ENCODE results near the gene MAPT. TPM values are rescaled to one million over a fixed set of nuclear protein-coding genes. Genes with fewer than 3 reads are reported as not detected.

MAPT gene
- total and polyA plus RNA-seq, 2 experiments from 2014 or later: 0.37 to 0.71 TPM

DNA sequence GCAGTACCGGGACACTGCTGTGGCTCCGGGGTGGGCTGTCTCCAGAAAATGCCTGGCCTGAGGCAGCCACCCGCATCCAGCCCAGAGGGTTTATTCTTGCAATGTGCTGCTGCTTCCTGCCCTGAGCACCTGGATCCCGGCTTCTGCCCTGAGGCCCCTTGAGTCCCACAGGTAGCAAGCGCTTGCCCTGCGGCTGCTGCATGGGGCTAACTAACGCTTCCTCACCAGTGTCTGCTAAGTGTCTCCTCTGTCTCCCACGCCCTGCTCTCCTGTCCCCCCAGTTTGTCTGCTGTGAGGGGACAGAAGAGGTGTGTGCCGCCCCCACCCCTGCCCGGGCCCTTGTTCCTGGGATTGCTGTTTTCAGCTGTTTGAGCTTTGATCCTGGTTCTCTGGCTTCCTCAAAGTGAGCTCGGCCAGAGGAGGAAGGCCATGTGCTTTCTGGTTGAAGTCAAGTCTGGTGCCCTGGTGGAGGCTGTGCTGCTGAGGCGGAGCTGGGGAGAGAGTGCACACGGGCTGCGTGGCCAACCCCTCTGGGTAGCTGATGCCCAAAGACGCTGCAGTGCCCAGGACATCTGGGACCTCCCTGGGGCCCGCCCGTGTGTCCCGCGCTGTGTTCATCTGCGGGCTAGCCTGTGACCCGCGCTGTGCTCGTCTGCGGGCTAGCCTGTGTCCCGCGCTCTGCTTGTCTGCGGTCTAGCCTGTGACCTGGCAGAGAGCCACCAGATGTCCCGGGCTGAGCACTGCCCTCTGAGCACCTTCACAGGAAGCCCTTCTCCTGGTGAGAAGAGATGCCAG lies 117.6 kb downstream of the MAPT start:
- H3K27ac ChIP-seq: no peak overlapping the region
- H3K9me3 ChIP-seq (ENCODE audit: low read depth): no peaks in the 10 kb centered on the region
- no peak overlapping the region for H3K4me3 ChIP-seq
- no peaks in the 10 kb centered on the region for H4K20me1 ChIP-seq (ENCODE audit: insufficient read depth, poor library complexity, severe bottlenecking)
- TF ChIP-seq EZH2phosphoT487 (IDR thresholded peaks at IDR 0.05; ENCODE audit: low read depth, severe bottlenecking, unreplicated experiment): no peak
- TF ChIP-seq EZH2 (IDR thresholded peaks at IDR 0.05; ENCODE audit: borderline replicate concordance): no peak
- TF ChIP-seq CTCF (IDR thresholded peaks at IDR 0.05; ENCODE audit: poor library complexity): no peak
- no peak for DNase-seq (ENCODE audit: low spot score)
- no peaks in the 10 kb centered on the region for H3K36me3 ChIP-seq (replicated peaks; ENCODE audit: insufficient read depth, low read depth)
- H3K4me1 ChIP-seq (ENCODE audit: insufficient read depth): no peaks in the 10 kb centered on the region
- H3K27me3 ChIP-seq: no peaks in the 10 kb centered on the region
- no peaks in the 10 kb centered on the region for H3K9me2 ChIP-seq (replicated peaks; ENCODE audit: insufficient read depth)
- no peak overlapping the region for H2AFZ ChIP-seq
- H3K4me2 ChIP-seq: no peak overlapping the region
- H3K79me2 ChIP-seq: no peaks in the 10 kb centered on the region
- WGBS (ENCODE audit: low lambda C conversion rate, missing lambda C conversion rate): 85% methylated on average over 23 of the region's 28 CpGs

- DNase-seq (ENCODE audit: low spot score): no peak
- Histone ChIP-seq H3K9me3 (ENCODE audit: low read depth) (no peaks in the 10 kb centered on the region), H3K79me2 (no peaks in the 10 kb centered on the region), H3K27me3 (no peaks in the 10 kb centered on the region), H3K4me2 (no peak overlapping the region), H3K9me2 (replicated peaks; ENCODE audit: insufficient read depth) (no peaks in the 10 kb centered on the region), H4K20me1 (ENCODE audit: insufficient read depth, poor library complexity, severe bottlenecking) (no peaks in the 10 kb centered on the region), H2AFZ (no peak overlapping the region), H3K4me1 (ENCODE audit: insufficient read depth) (no peaks in the 10 kb centered on the region), H3K27ac (no peak overlapping the region), H3K36me3 (replicated peaks; ENCODE audit: insufficient read depth, low read depth) (no peaks in the 10 kb centered on the region), H3K4me3 (no peak overlapping the region)
- 93% methylated on average over 11 of the region's 11 CpGs for WGBS (ENCODE audit: low lambda C conversion rate, missing lambda C conversion rate)
- TF ChIP-seq CTCF (IDR thresholded peaks at IDR 0.05; ENCODE audit: poor library complexity): no peak
- TF ChIP-seq EZH2phosphoT487 (IDR thresholded peaks at IDR 0.05; ENCODE audit: low read depth, severe bottlenecking, unreplicated experiment): no peak
- no peak for TF ChIP-seq EZH2 (IDR thresholded peaks at IDR 0.05; ENCODE audit: borderline replicate concordance)
These were observed 118.2 kb downstream of the MAPT start for GRCh38 chr17:46012506-46013079.

GRCh38 chr17:46013127-46013501 lies 118.8 kb downstream of the MAPT start:
- WGBS (ENCODE audit: low lambda C conversion rate, missing lambda C conversion rate): 71% methylated on average over 7 of the region's 7 CpGs
- H3K4me2 ChIP-seq: no peak overlapping the region
- H3K79me2 ChIP-seq: no peaks in the 10 kb centered on the region
- no peak overlapping the region for H3K4me3 ChIP-seq
- no peaks in the 10 kb centered on the region for H3K9me2 ChIP-seq (replicated peaks; ENCODE audit: insufficient read depth)
- H3K36me3 ChIP-seq (replicated peaks; ENCODE audit: insufficient read depth, low read depth): no peaks in the 10 kb centered on the region
- no peak overlapping the region for H2AFZ ChIP-seq
- DNase-seq (ENCODE audit: low spot score): no peak
- no peaks in the 10 kb centered on the region for H3K27me3 ChIP-seq
- H3K9me3 ChIP-seq (ENCODE audit: low read depth): no peaks in the 10 kb centered on the region
- H3K4me1 ChIP-seq (ENCODE audit: insufficient read depth): no peaks in the 10 kb centered on the region
- H3K27ac ChIP-seq: no peak overlapping the region
- no peaks in the 10 kb centered on the region for H4K20me1 ChIP-seq (ENCODE audit: insufficient read depth, poor library complexity, severe bottlenecking)
- no peak for TF ChIP-seq EZH2phosphoT487 (IDR thresholded peaks at IDR 0.05; ENCODE audit: low read depth, severe bottlenecking, unreplicated experiment)
- no peak for TF ChIP-seq EZH2 (IDR thresholded peaks at IDR 0.05; ENCODE audit: borderline replicate concordance)
- no peak for TF ChIP-seq CTCF (IDR thresholded peaks at IDR 0.05; ENCODE audit: poor library complexity)
